SU-DHL-6 (cell line): ENCODE data around the gene KDM6B.

Experiments used
- H2AFZ ChIP-seq: fragments of 200-600 bp; sonication (generic); 2 replicates; pipeline ENCODE4 v1.6.1; 2014; ENCODE audit warnings: low read depth, mild to moderate bottlenecking, moderate library complexity, mixed read lengths, antibody characterized with exemption, low read length; ENCODE audit not compliant: severe bottlenecking
- H3F3A ChIP-seq: fragments of 200-600 bp; shearing (Covaris generic); 2 replicates; pipeline ENCODE4 v1.6.0; 2016; ENCODE audit warnings: antibody characterized with exemption, mild to moderate bottlenecking; ENCODE audit not compliant: insufficient read depth
- H3K27ac ChIP-seq: fragments of 200-600 bp; sonication (generic); 2 replicates; pipeline ENCODE4 v1.5.1; 2016; ENCODE audit warnings: low read depth, mild to moderate bottlenecking, low read length, moderate library complexity, mixed read lengths
- H3K27me3 ChIP-seq: fragments of 200-600 bp; sonication (generic), shearing (Covaris generic); 2 replicates; pipeline ENCODE4 v1.6.0; 2014; ENCODE audit warnings: mild to moderate bottlenecking, low read length
- H3K36me3 ChIP-seq: fragments of 200-600 bp; sonication (generic); 2 replicates; pipeline ENCODE4 v1.6.1; 2014; ENCODE audit warnings: mild to moderate bottlenecking, low read length, mixed read lengths
- H3K4me2 ChIP-seq: fragments of 300-600, 200-600 bp; shearing (Covaris generic), sonication (generic); 2 replicates; pipeline ENCODE4 v1.6.0; 2014; ENCODE audit warnings: low read length, low read depth, mild to moderate bottlenecking; ENCODE audit not compliant: poor library complexity, severe bottlenecking
- H3K4me3 ChIP-seq: fragments of 200-600 bp; sonication (generic); 2 replicates; pipeline ENCODE4 v1.5.1; 2014; ENCODE audit warnings: antibody characterized with exemption, low read length, mild to moderate bottlenecking, mixed read lengths; ENCODE audit not compliant: insufficient read depth, poor library complexity, severe bottlenecking
- H3K79me2 ChIP-seq: fragments of 200-600 bp; sonication (generic); 2 replicates; pipeline ENCODE4 v1.6.1; 2014; ENCODE audit warnings: mild to moderate bottlenecking, low read length, moderate library complexity; ENCODE audit not compliant: insufficient read depth
- H3K9ac ChIP-seq: fragments of 200-600 bp; sonication (generic); 2 replicates; pipeline ENCODE4 v1.7.0; 2014; ENCODE audit warnings: mild to moderate bottlenecking, low read length
- H3K9me2 ChIP-seq: fragments of 200-600 bp; sonication (generic); replicated peaks from 2 replicates; pipeline ENCODE4 v1.6.1; 2014; ENCODE audit warnings: low read length; ENCODE audit not compliant: insufficient read depth
- H3K9me3 ChIP-seq: fragments of 200-600 bp; sonication (generic); 2 replicates; pipeline ENCODE4 v1.6.1; 2014; ENCODE audit warnings: low read length, mixed read lengths; ENCODE audit not compliant: insufficient read depth
- H4K20me1 ChIP-seq: fragments of 200-600 bp; sonication (generic); 2 replicates; pipeline ENCODE4 v1.6.1; 2014; ENCODE audit warnings: low read depth, mild to moderate bottlenecking, antibody characterized with exemption, low read length, moderate library complexity, mixed read lengths
- CTCF ChIP-seq: fragments of 200-600 bp; sonication (generic); IDR thresholded peaks from one replicate; pipeline ENCODE4 v1.5.1; 2017; ENCODE audit warnings: antibody characterized with exemption, mild to moderate bottlenecking, low read length, moderate library complexity; ENCODE audit not compliant: insufficient read depth, poor library complexity, severe bottlenecking
- EZH2phosphoT487 ChIP-seq: fragments of 200-600 bp; sonication (generic), shearing (Covaris generic); conservative IDR thresholded peaks from 2 replicates; pipeline ENCODE4 v1.6.1; 2018; ENCODE audit warnings: mild to moderate bottlenecking, antibody characterized with exemption, low read length, moderate library complexity, mixed read lengths

KDM6B gene

GRCh38 chr17:7825206-7825990 is 8.6 kb upstream of the KDM6B start:
- Histone ChIP-seq H2AFZ (no peak overlapping the region), H3K9me2 (no peaks in the 10 kb centered on the region), H3K9me3 (no peaks in the 10 kb centered on the region), H3K4me3 (no peak overlapping the region), H3F3A (no peaks in the 10 kb centered on the region), H3K79me2 (no peaks in the 10 kb centered on the region), H3K27me3 (no peaks in the 10 kb centered on the region), H3K9ac (no peak overlapping the region), H3K27ac (no peak overlapping the region), H4K20me1 (no peaks in the 10 kb centered on the region), H3K4me2 (no peak overlapping the region), H3K36me3 (no peaks in the 10 kb centered on the region)
- no peak for TF ChIP-seq CTCF
- TF ChIP-seq EZH2phosphoT487 = no peak

- Histone ChIP-seq H3K36me3 (no peaks in the 10 kb centered on the region), H3K4me3 (no peak overlapping the region), H2AFZ (no peak overlapping the region), H3K27ac (no peak overlapping the region), H3K9ac (no peak overlapping the region), H3K4me2 (no peak overlapping the region), H3F3A (no peaks in the 10 kb centered on the region), H3K9me3 (no peaks in the 10 kb centered on the region), H3K9me2 (no peaks in the 10 kb centered on the region), H3K27me3 (no peaks in the 10 kb centered on the region), H3K79me2 (no peaks in the 10 kb centered on the region), H4K20me1 (no peaks in the 10 kb centered on the region)
- TF ChIP-seq CTCF (no peak), EZH2phosphoT487 (no peak)
These were observed 3.4 kb upstream of the KDM6B start for GRCh38 chr17:7830616-7831015.

GRCh38 chr17:7831233-7831632 is 2.8 kb upstream of the KDM6B start:
- Histone ChIP-seq H4K20me1 (no peaks in the 10 kb centered on the region), H3K9ac (no peak overlapping the region), H3K79me2 (no peaks in the 10 kb centered on the region), H3K9me3 (no peaks in the 10 kb centered on the region), H3K36me3 (no peaks in the 10 kb centered on the region), H3K4me2 (no peak overlapping the region), H3K9me2 (no peaks in the 10 kb centered on the region), H3K27me3 (no peaks in the 10 kb centered on the region), H3K27ac (no peak overlapping the region), H2AFZ (no peak overlapping the region), H3K4me3 (no peak overlapping the region), H3F3A (peaks cover 6% of the 10 kb centered on the region)
- no peak for TF ChIP-seq CTCF
- no peak for TF ChIP-seq EZH2phosphoT487
